Measurements from ENCODE around the gene MAP1LC3C.

The MAP1LC3C gene

GRCh38 chr1:241999026-241999425 is at the start of gene MAP1LC3C:
Gene MAP1LC3C, minus strand, starts transcription at chr1:241999098. Its CDS starts 90 bp downstream, at chr1:241999008.
- in situ Hi-C loops (cut with MboI; ENCODE audit: low sequenced_read_pairs): no loop called here

GRCh38 chr1:242043165-242043564 is 44.3 kb upstream of the MAP1LC3C start:
- in situ Hi-C loops (cut with MboI; ENCODE audit: low sequenced_read_pairs): no loop called here

- in situ Hi-C loops (cut with MboI; ENCODE audit: low sequenced_read_pairs): no loop called here
Measured at GRCh38 chr1:242034392-242034791, 35.5 kb upstream of the MAP1LC3C start.

GRCh38 chr1:242033447-242033846 is 34.5 kb upstream of the MAP1LC3C start:
- in situ Hi-C loops (cut with MboI; ENCODE audit: low sequenced_read_pairs): no loop called here

- in situ Hi-C loops (cut with MboI; ENCODE audit: low sequenced_read_pairs): no loop called here
Measured at GRCh38 chr1:242030071-242030470, 31.2 kb upstream of the MAP1LC3C start.

- in situ Hi-C loops (cut with MboI; ENCODE audit: low sequenced_read_pairs): no loop called here
Measured at GRCh38 chr1:242025681-242026080, 26.8 kb upstream of the MAP1LC3C start.

- in situ Hi-C loops (cut with MboI; ENCODE audit: low sequenced_read_pairs): no loop called here
Measured at GRCh38 chr1:242023805-242024204, 24.9 kb upstream of the MAP1LC3C start.

- in situ Hi-C loops (cut with MboI; ENCODE audit: low sequenced_read_pairs): no loop called here
Measured at GRCh38 chr1:242019018-242019417, 20.1 kb upstream of the MAP1LC3C start.

- in situ Hi-C loops (cut with MboI; ENCODE audit: low sequenced_read_pairs): no loop called here
Measured at GRCh38 chr1:242017580-242018233, 18.8 kb upstream of the MAP1LC3C start.

GRCh38 chr1:242016479-242016878 is 17.6 kb upstream of the MAP1LC3C start:
- in situ Hi-C loops (cut with MboI; ENCODE audit: low sequenced_read_pairs): no loop called here

- in situ Hi-C loops (cut with MboI; ENCODE audit: low sequenced_read_pairs): no loop called here
Measured at GRCh38 chr1:242011894-242012660, 13.2 kb upstream of the MAP1LC3C start.

GRCh38 chr1:242008826-242009495 is 10.1 kb upstream of the MAP1LC3C start:
- in situ Hi-C loops (cut with MboI; ENCODE audit: low sequenced_read_pairs): no loop called here

GRCh38 chr1:242006976-242007375 is 8.1 kb upstream of the MAP1LC3C start:
- in situ Hi-C loops (cut with MboI; ENCODE audit: low sequenced_read_pairs): no loop called here

- in situ Hi-C loops (cut with MboI; ENCODE audit: low sequenced_read_pairs): no loop called here
Measured at GRCh38 chr1:242005866-242006535, 7.1 kb upstream of the MAP1LC3C start.

GRCh38 chr1:242004751-242005495 is 6.0 kb upstream of the MAP1LC3C start:
- in situ Hi-C loops (cut with MboI; ENCODE audit: low sequenced_read_pairs): no loop called here

GRCh38 chr1:242002510-242002909 is 3.6 kb upstream of the MAP1LC3C start:
- in situ Hi-C loops (cut with MboI; ENCODE audit: low sequenced_read_pairs): no loop called here

GRCh38 chr1:242002072-242002471 is 3.2 kb upstream of the MAP1LC3C start:
- in situ Hi-C loops (cut with MboI; ENCODE audit: low sequenced_read_pairs): no loop called here

GRCh38 chr1:242000434-242000833 is 1.5 kb upstream of the MAP1LC3C start:
- in situ Hi-C loops (cut with MboI; ENCODE audit: low sequenced_read_pairs): no loop called here

- in situ Hi-C loops (cut with MboI; ENCODE audit: low sequenced_read_pairs): no loop called here
Measured at GRCh38 chr1:241998412-241998921, 431 bp downstream of the MAP1LC3C start.

- in situ Hi-C loops (cut with MboI; ENCODE audit: low sequenced_read_pairs): no loop called here
Measured at GRCh38 chr1:241997401-241997998, 1.4 kb downstream of the MAP1LC3C start.
